GM12865 (cell line): ENCODE results near the gene CLPTM1L.

ENCODE experiments used
- DNase-seq: peaks from one replicate; pipeline ENCODE4 v3.0.0; 2010; ENCODE audit warnings: low read depth
- H3K4me3 ChIP-seq: 2 replicates; pipeline ENCODE4 v1.5.1; 2011; ENCODE audit warnings: mild to moderate bottlenecking, low read depth, low read length, control low read depth
- TF ChIP-seq, protein P1 (sequence below): IDR thresholded peaks from 2 replicates; pipeline ENCODE4 v1.5.1; 2011; ENCODE audit warnings: low read length, control low read depth, low read depth, inconsistent platforms; ENCODE audit not compliant: insufficient read depth; ENCODE audit errors: missing control alignments

Gene CLPTM1L

GRCh38 chr5:1359713-1360112, 14.8 kb upstream of the CLPTM1L start:
- DNase-seq, result no peak
- H3K4me3 ChIP-seq, result no peak overlapping the region
- TF ChIP-seq, protein P1, sequence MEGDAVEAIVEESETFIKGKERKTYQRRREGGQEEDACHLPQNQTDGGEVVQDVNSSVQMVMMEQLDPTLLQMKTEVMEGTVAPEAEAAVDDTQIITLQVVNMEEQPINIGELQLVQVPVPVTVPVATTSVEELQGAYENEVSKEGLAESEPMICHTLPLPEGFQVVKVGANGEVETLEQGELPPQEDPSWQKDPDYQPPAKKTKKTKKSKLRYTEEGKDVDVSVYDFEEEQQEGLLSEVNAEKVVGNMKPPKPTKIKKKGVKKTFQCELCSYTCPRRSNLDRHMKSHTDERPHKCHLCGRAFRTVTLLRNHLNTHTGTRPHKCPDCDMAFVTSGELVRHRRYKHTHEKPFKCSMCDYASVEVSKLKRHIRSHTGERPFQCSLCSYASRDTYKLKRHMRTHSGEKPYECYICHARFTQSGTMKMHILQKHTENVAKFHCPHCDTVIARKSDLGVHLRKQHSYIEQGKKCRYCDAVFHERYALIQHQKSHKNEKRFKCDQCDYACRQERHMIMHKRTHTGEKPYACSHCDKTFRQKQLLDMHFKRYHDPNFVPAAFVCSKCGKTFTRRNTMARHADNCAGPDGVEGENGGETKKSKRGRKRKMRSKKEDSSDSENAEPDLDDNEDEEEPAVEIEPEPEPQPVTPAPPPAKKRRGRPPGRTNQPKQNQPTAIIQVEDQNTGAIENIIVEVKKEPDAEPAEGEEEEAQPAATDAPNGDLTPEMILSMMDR, result no peak

- DNase-seq, result no peak
- TF ChIP-seq, protein P1, result no peak
- H3K4me3 ChIP-seq, result no peak overlapping the region
Observed at GRCh38 chr5:1359031-1359645, 14.2 kb upstream of the CLPTM1L start.

DNA sequence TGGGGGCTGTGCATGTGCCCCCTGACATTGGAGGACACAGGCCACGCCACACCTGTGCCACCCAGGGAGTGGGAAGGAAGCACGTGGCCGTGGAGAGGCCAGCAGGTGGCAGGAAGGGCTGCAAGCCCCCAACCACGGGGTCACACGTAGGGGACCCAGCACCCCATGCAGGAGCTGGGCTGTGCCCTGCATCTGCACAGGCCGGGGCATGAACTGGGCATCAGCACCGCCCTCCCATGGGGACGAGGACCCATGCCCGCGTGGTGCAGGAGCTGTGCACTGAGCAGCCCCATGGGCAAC, 13.8 kb upstream of the CLPTM1L start:
- TF ChIP-seq, protein P1, result no peak
- H3K4me3 ChIP-seq, result no peak overlapping the region
- no peak for DNase-seq

GRCh38 chr5:1357946-1358725, 13.2 kb upstream of the CLPTM1L start:
- H3K4me3 ChIP-seq, result no peak overlapping the region
- DNase-seq, result no peak
- TF ChIP-seq, protein P1, result no peak

DNA sequence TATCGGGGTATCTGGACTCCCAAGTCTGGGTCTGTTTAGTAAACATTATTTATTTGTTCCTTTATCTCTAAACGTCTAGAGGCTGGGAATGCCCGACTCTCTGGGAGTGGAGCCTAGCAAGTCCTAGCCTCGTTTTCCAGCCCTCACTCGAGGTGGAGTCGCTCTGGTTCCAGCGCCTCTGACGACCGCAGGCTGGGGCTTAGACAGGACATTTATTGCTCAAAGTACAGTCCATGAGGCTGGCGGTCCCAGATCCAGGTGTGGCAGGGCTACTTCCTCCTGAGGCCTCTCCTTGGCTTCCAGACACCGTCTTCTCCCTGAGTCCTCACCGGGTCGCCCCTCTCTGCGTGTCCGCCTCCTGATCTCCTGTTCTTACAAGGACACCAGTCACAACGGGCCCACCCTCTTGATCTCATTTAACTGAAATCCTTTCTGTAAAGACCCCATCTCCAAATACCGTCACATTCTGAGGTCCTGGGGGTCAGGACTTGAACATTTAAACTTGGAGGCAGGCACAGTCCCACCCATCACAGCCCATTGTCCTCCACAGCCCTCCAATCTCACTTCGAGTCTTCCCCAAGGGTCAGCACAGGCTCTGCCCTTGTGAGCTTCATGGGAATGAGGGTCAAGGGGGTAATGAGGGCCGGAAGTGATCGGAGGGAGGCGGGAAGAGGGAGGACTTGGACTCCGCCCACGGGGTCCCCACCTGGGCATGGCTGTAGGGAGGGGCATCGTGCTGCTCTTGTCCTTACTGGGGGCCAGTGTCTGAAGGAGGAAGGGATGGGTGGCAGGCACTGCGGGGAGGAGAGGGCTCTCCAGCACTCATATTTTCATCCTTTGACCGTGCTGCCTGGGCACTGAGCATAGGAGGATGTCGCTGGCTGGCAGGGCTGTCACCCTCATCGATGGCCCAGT, 12.2 kb upstream of the CLPTM1L start:
- no peak for DNase-seq
- TF ChIP-seq, protein P1, result no peak
- no peak overlapping the region for H3K4me3 ChIP-seq

GRCh38 chr5:1354576-1354975, 9.7 kb upstream of the CLPTM1L start:
- no peak for DNase-seq
- TF ChIP-seq, protein P1, result no peak
- no peak overlapping the region for H3K4me3 ChIP-seq
